NCI-H1092 treated with DMSO at 0.1 percent for 48 hours (cell line): ENCODE data around the gene WDR37.
"Not testable (repeated sequence)": the region's sequence is repeated elsewhere in the genome, so short reads cannot be mapped to it uniquely, and the experiment has no call there.

Experiments
- DNase-seq: peaks from one replicate; lab custom pipeline; 2025; lab: John Stamatoyannopoulos, UW

WDR37 gene, protein sequence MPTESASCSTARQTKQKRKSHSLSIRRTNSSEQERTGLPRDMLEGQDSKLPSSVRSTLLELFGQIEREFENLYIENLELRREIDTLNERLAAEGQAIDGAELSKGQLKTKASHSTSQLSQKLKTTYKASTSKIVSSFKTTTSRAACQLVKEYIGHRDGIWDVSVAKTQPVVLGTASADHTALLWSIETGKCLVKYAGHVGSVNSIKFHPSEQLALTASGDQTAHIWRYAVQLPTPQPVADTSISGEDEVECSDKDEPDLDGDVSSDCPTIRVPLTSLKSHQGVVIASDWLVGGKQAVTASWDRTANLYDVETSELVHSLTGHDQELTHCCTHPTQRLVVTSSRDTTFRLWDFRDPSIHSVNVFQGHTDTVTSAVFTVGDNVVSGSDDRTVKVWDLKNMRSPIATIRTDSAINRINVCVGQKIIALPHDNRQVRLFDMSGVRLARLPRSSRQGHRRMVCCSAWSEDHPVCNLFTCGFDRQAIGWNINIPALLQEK

DNA sequence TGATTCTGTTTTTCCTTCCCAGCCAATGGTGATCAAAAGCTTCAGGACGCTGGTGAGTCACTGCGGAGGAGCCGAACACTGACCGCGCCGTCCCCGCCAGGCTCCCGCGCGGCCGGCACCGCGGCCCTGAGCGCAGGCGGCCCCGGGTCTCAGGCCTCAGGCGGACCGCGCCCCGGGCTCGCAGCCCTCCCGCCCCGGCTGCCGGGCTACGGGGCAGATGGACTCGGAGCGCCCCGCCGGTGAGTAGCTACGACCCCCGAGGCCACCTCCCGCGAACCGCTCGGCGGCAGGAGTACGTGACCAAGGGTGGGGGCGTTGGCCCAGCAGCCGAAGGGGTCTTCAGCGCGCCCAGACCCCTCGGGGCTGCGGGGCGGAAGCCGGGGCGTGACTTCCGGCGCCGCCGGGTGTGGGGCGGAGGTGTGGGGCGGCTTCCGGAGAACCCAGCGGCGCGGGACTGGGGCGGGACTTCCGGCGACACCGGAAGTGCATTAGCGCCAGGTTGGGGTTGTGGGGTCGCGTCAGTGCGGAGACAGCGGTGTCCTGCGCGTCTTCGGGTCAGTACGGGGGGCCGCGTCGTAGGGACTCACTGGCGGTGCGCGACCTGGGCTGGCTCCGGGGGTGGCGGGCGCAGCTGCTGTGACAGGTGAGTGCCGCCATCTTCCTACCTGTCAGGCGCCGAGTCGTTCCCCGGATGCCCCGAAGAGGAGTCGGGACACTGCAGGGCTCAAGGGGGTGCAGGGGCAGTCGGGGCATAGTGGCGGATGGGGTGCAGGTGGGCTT is at the start of gene WDR37:
Gene WDR37 (plus strand): TSS at position 60 of the 780 bp plus-strand sequence. CDS start 15,771 bp downstream, outside the sequence.
- DNase-seq, result peak; percentile 26

DNA sequence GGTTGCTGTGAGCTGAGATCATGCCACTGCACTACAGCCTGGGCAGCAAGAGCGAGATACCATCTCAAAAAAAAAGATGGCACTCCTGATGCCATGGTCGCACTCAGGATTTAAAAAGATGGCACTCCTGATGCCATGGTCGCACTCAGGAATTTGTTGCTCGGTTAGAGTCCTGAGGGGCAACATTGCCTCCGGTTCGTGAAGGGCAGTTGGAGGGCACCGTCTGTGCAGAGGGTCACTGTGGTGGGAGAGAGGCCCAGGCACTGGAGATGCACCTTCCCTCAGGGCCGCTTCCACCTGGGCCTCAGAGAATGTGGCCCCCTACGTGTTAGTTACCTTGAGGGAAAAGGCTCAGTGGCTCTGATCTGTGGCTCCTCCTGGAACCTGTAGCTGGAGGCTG is 49.6 kb upstream of the WDR37 start:
- DNase-seq, result no peak

- DNase-seq, result no peak
Measured at GRCh38 chr10:1007583-1007982, 48.6 kb upstream of the WDR37 start.

DNA sequence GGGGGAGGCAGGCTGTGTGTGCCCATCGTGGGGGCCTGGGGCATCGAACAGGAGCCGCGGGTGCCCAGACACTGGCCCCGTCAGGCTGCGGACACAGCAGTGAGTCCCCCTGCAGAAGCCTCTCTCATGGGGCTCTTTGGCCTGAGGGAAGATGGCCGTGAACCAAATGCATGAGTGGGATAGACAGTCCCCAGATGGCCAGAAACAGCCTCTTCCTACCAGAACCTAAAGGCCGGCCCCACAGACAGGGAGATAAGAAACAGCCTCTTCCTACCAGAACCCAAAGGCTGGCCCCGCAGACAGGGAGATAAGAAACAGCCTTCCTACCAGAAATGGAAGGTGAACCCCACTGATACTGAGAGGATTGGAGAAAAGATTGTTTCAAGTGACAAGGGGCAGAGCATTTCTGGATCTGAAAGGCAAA is 47.1 kb upstream of the WDR37 start:
- DNase-seq, result no peak

DNA sequence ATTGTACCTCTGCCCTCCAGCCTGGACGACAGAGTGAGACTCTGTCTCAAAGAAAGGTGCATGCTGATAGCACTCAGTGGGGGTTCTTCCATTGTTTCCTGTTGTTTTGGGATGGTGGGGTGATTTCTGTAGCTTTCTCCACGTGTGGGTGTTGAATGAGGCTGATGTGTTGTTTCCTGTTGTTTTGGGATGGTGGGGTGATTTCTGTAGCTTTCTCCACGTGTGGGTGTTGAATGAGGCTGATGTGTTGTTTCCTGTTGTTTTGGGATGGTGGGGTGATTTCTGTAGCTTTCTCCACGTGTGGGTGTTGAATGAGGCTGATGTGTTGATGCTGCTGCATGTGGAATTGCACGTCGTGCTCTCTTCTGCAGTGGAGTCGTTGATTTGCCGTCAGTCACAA is 46.2 kb upstream of the WDR37 start:
- DNase-seq, result not testable (repeated sequence)

DNA sequence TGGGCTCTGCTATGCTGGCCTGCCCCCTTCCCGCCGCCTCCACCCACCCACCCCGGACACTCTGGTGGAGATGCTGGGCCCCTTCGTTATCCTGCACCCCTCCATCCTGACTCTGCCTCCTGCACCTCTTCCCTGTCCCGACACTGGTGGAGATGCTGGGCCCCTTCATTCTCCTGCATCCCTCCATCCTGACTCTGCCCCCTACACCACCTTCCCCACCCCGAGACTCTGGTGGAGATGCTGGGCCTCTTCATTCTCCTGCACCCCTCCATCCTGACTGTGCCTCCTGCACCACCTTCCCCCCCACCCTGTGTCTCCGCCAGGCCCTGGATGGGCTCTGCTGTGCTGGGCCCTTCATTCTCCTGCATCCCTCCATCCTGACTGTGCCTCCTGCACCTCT is 45.5 kb upstream of the WDR37 start:
- no peak for DNase-seq

DNA sequence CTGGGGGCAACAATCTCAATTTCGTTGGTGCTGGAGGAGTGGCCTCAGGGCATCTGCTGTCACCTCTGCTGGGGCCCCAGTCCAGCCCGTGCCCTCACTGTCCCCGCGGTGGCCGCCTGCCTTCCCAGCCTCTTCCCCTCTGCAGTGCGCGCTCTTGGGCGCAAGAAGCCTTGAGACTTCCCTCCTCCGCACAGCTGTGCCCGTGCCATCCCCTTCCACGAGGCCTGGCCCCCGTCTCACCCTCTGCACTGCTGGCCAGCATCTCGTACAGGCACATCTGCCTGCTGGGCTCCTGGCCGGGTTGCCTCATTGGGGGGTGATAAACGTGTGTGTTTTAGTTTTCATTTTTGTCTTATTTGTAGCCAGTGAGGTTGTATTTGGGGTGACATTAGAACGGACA is 44.5 kb upstream of the WDR37 start:
- DNase-seq, result no peak

GRCh38 chr10:1015688-1016087 is 40.5 kb upstream of the WDR37 start:
- DNase-seq, result no peak

- no peak for DNase-seq
Measured at GRCh38 chr10:1019362-1019761, 36.8 kb upstream of the WDR37 start.

DNA sequence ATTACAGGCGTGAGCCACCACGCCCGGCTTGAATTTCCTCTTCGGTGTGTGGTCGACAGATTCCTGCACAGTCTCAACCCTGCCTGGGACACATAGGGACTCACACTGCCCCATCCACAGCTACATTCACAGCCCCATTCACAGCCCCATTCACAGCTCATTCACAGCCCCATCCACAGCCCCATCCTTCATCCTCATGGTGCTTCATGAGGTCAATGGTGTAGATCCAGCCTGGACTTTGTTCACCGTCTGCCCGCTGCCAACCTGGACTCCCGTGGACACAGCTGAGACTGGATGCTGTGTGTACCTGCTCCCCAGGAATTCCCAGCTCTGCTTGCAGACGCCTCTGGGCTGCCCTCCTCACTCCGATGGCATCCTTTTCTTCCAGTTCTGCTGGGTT is 35.7 kb upstream of the WDR37 start:
- no peak for DNase-seq

GRCh38 chr10:1020958-1021357 is 35.2 kb upstream of the WDR37 start:
- no peak for DNase-seq

- no peak for DNase-seq
Measured at GRCh38 chr10:1022413-1022812, 33.8 kb upstream of the WDR37 start.

- no peak for DNase-seq
Measured at GRCh38 chr10:1024103-1024502, 32.1 kb upstream of the WDR37 start.

GRCh38 chr10:1025683-1026082 is 30.5 kb upstream of the WDR37 start, which contains the start of gene IDI2:
Gene IDI2 (minus strand): TSS chr10:1025859. CDS start chr10:1024723, 1,136 bp downstream.
- DNase-seq, result no peak

GRCh38 chr10:1026578-1026977 is 29.6 kb upstream of the WDR37 start:
- DNase-seq, result no peak

DNA sequence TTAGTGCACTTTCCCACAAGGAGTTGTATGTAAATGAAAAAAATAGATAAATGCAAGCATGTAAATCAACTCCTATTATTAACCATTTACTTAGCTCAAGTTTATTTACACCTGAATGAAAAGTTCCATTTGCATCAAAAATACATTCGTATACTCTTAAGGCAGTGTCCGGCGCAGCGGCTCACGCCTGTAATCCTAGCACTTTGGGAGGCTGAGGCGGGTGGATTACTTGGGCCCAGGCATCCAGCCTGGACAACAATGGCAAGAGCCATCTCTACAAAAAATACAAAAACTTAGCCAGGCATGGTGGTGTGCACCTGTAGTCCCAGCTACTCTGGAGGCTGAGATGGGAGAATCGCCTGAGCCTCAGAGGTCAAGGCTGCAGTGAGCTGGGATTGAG is 26.3 kb upstream of the WDR37 start:
- DNase-seq, result no peak

- DNase-seq, result no peak
Measured at GRCh38 chr10:1033601-1034000, 22.6 kb upstream of the WDR37 start.

- DNase-seq, result no peak
Measured at GRCh38 chr10:1034758-1035157, 21.4 kb upstream of the WDR37 start.

DNA sequence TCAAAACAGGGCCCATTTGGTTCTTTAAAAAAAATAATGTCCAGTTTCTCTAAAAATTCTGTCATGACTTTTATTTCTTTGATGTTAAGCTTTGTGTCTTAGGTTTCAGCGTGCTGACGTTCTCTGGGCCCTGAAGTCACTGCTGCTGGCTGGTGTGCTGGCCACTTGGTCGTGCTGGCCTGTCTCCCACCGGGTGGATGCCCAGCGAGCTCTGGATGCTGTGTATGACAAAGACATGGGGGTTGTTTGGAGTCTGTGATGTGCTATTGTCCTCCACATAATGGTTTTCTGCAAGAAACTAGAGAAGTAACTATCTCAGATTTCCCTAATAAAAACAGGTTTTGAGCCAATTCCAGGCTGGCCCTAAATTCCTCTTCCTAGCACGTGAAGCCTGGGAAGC is 21.0 kb upstream of the WDR37 start:
- no peak for DNase-seq

DNA sequence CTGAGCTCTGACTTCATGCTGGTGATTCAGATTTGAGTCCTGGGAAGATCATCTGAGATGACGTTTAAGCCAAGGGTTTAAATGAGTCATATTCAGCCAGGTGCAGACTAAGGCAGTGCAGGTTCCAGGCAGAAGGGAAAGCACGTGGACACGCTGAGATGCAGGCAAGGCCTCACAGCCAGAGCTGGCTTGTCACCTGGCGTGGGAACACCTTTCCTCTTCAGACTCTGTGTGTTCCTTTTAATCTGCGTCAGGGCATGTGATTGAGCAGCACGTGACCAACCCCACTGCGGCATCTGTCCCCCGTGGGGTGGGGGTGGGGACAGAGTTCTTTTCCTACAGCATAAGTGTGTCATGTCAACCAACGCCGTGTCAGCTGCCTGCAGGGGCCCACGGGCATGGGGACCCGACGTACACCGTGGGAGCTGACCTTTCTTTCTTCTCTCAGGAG is 19.8 kb upstream of the WDR37 start:
- no peak for DNase-seq

DNA sequence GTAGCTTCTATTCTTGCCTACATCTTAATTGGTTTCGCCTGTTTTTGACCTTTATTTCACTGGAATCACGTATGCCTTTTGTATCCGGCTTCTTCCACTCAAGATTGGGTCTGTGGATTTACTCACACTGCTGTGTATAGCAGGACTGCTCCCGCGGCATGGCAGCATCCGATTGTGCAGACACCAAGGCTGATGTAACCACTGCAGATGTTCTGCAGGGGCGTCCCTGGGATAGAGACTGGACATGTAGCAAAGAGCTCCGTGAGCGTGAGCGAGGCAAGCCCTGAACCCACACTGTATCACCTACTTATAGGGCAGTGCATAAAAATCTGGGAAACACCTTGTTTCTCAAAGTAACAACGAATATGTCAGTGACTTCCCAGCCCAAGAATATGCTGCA is 19.1 kb upstream of the WDR37 start:
- DNase-seq, result no peak

DNA sequence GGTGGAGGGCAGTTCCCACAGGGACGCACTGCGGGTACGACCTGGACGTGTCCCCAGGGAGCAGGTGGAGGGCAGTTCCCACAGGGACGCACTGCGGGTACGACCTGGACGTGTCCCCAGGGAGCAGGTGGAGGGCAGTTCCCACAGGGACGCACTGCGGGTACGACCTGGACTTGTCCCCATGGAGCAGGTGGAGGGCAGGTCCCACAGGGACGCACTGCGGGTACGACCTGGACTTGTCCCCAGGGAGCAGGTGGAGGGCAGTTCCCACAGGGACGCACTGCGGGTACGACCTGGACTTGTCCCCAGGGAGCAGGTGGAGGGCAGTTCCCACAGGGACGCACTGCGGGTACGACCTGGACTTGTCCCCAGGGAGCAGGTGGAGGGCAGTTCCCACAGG is 17.4 kb upstream of the WDR37 start:
- not testable (repeated sequence) for DNase-seq

DNA sequence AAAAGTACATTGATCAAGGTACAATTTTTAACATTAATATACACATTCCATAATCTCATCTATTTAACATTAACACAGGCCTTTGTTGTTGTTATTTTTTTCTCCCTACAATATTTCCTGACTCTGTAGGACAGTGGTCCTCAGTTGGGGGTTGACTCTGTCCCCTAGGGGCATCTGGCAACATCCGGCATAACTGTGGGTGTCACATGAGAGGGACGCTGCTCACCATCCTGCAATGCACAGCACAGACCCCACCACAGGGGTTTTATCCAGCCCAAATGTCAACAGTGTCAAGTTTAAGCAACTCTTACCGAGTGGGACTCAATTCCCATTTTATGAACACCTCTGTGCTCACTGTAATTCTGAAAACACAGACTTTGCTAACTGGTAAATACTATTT is 16.1 kb upstream of the WDR37 start:
- DNase-seq, result no peak
